Mucosa of descending colon (tissue), 3 donors: Measurements from ENCODE around the gene ZGPAT. TPM values are rescaled to one million over a fixed set of nuclear protein-coding genes. Genes with fewer than 3 reads are reported as not detected.
"Not testable (repeated sequence)": the region's sequence is repeated elsewhere in the genome, so short reads cannot be mapped to it uniquely, and the experiment has no call there.

Experiments
- ATAC-seq: fragments of 200-7000 bp; cut with Tn5 transposase; one replicate; pipeline ENCODE4 v1.9.1; 2020; ENCODE audit warnings: mild to moderate bottlenecking, moderate library complexity
- DNase-seq, 3 donors: peaks; one replicate each; pipeline ENCODE4 v3.0.0-alpha.2; 2020
- H3K36me3 ChIP-seq: fragments of 200-600 bp; one replicate; pipeline ENCODE4 v1.8.0; 2021; ENCODE audit warnings: low read depth, mild to moderate bottlenecking
- H3K4me1 ChIP-seq: fragments of 200-600 bp; one replicate; pipeline ENCODE4 v1.8.0; 2021; ENCODE audit warnings: low read depth, mild to moderate bottlenecking
- H3K4me3 ChIP-seq: fragments of 200-600 bp; one replicate; pipeline ENCODE4 v1.8.0; 2021; ENCODE audit warnings: mild to moderate bottlenecking
- H3K9me3 ChIP-seq: fragments of 200-600 bp; one replicate; pipeline ENCODE4 v1.8.0; 2021; ENCODE audit warnings: mild to moderate bottlenecking
- CTCF ChIP-seq: fragments of 200-600 bp; IDR thresholded peaks from one replicate; pipeline ENCODE4 v1.8.0; 2022; ENCODE audit warnings: antibody characterized with exemption, mild to moderate bottlenecking
- intact Hi-C, 2 donors: fragments of 100-400 bp; cut with DNase I in 1 of 2; cut with micrococcal nuclease in 1 of 2; formaldehyde crosslinking; loops; one replicate each; pipeline versions ENCODE4 v1.11.0 to v1.11.1; 2022; cut with DNase I, micrococcal nuclease
- total RNA-seq, 3 donors: library from RNA; stranded (reverse); fragmentation: NEBNext Ultra II Directional in 2 of 3; extraction: Animal tissue kit (Norgen Biotek cat#: 25700) in 2 of 3; gene quantifications; one replicate each; pipeline versions ENCODE4 v1.2.1 to v1.2.4, GENCODE V29; 2021 to 2023
- donor health status: DM: no; HTN: no; CAD: no; lungs with moderate emphysema.
- donor health status: DM: no; HTN: no; CAD: no.
- donor health status: DM: no; HTN: yes; CAD: no.

ZGPAT gene
- total RNA-seq, 3 donors from 2014 or later, result 24.3 to 34.0 (median 31.7) TPM

- no peaks in the 10 kb centered on the region for H3K4me1 ChIP-seq
- intact Hi-C loops, result no loop called here
- ATAC-seq (no peak), DNase-seq (no peak)
- no peaks in the 10 kb centered on the region for H3K9me3 ChIP-seq
- TF ChIP-seq CTCF, result no peak
- no peaks in the 10 kb centered on the region for H3K36me3 ChIP-seq
- H3K4me3 ChIP-seq, result no peak overlapping the region
Observed at GRCh38 chr20:63665708-63666107, 42.1 kb upstream of the ZGPAT start.

- H3K4me1 ChIP-seq, result no peaks in the 10 kb centered on the region
- H3K9me3 ChIP-seq, result no peaks in the 10 kb centered on the region
- intact Hi-C loops, result no loop called here
- H3K4me3 ChIP-seq, result no peak overlapping the region
- TF ChIP-seq CTCF, result no peak
- ATAC-seq (no peak), DNase-seq (no peak)
- no peaks in the 10 kb centered on the region for H3K36me3 ChIP-seq
Observed at GRCh38 chr20:63667858-63668257, 40.0 kb upstream of the ZGPAT start.

GRCh38 chr20:63668351-63668750 is 39.5 kb upstream of the ZGPAT start:
- H3K4me1 ChIP-seq, result no peaks in the 10 kb centered on the region
- DNase-seq, result no peak
- ATAC-seq, result no peak
- H3K4me3 ChIP-seq, result no peak overlapping the region
- H3K36me3 ChIP-seq, result no peaks in the 10 kb centered on the region
- TF ChIP-seq CTCF, result no peak
- intact Hi-C loops, result no loop called here
- H3K9me3 ChIP-seq, result no peaks in the 10 kb centered on the region

GRCh38 chr20:63671695-63672094 is 36.1 kb upstream of the ZGPAT start:
- intact Hi-C loops, DNase-seq, H3K4me1 ChIP-seq, H3K4me3 ChIP-seq, H3K9me3 ChIP-seq, H3K36me3 ChIP-seq, ATAC-seq: not testable (repeated sequence)

GRCh38 chr20:63672666-63673065 is 35.2 kb upstream of the ZGPAT start:
- DNase-seq (no peak), ATAC-seq (no peak)
- no peak for TF ChIP-seq CTCF
- Histone ChIP-seq H3K36me3 (no peaks in the 10 kb centered on the region), H3K4me3 (no peak overlapping the region), H3K4me1 (no peaks in the 10 kb centered on the region), H3K9me3 (no peaks in the 10 kb centered on the region)
- intact Hi-C loops, result no loop called here

GRCh38 chr20:63673951-63674350 is 33.9 kb upstream of the ZGPAT start:
- Histone ChIP-seq H3K9me3 (no peaks in the 10 kb centered on the region), H3K36me3 (no peaks in the 10 kb centered on the region), H3K4me3 (no peak overlapping the region), H3K4me1 (no peaks in the 10 kb centered on the region)
- ATAC-seq, result no peak
- intact Hi-C loops, result no loop called here
- DNase-seq, result no peak
- no peak for TF ChIP-seq CTCF
